Left hindlimb (tissue), 1 donor: Measurements from ENCODE around the gene CRTAP.
"Not testable (repeated sequence)": the region's sequence is repeated elsewhere in the genome, so short reads cannot be mapped to it uniquely, and the experiment has no call there.

Experiments used
- DNase-seq: peaks from one replicate; pipeline ENCODE4 v3.0.0-alpha.2; 2018

Gene CRTAP

DNA sequence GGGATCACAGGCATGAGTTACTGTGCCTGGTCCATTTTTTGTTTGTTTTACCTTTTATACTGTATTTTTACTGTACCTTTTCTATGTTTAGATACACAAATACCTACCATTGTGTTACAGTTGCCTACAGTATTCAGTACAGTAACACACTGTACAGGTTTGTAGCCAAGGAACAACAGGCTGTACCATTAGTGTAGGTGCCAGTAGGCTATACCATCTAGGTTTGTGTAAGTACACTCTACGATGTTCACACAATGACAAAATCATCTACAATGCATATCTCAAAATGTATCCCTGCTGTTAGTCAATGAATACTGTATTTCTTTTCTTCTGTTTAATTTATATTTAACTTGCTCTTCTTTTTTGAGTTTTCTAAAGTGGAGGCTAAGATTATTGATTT, 67.8 kb downstream of the CRTAP start:
- DNase-seq, result not testable (repeated sequence)

DNA sequence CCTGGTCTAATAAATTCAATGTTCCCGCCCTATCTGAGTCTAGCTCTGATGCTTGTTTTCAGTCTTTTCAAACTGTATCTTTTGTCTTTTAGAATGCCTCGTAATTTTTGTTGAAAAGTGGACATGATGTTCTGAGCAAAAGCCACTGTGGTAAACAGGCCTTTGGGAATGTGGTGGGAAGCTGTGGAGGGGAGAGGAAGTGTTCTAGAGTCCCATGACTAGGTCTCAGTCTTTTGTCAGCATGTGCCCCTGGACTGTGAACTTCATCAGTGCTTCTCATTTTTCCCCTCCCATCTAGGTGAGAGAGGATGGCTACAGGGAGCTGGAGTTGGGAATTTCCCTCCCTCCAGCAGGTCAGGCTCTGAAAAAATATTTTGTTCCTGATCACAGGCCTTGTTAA, 71.0 kb downstream of the CRTAP start:
- no peak for DNase-seq

DNA sequence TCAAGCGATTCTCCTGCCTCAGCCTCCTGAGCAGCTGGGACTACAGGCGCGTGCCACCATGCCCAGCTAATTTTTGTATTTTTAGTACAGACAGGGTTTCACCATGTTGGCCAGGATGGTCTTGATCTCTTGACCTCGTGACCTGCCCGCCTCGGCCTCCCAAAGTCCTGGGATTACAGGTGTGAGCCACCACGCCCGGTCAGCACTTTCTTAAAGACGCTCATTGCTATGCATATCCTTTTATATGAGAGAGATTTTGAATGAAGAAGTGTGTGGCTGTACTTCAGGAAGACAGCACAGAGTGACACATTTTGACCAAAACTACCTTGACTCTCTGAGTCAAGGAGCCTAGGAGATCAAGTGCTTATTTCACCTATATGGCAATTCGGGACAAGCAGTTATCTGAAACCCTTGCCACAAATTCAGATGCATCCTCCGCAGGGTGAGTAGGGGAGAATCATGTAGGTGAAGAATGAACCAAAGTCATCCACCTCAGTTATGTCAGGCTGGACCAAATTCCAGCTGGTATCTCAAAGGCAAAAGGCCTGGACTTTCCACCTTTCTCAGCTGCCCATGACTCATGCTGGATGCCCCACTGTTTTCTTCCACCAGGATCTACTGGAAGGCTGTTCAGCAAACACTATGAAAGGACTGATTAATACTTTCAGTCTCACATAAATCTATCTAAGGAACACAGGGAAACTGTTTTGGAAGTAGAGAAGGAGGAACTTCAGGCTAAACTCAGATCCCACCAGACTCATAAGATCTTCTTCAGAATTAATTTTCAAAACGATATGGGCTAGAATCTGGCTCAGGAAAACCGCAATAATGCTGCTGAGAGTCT, 72.9 kb downstream of the CRTAP start:
- DNase-seq, result no peak

DNA sequence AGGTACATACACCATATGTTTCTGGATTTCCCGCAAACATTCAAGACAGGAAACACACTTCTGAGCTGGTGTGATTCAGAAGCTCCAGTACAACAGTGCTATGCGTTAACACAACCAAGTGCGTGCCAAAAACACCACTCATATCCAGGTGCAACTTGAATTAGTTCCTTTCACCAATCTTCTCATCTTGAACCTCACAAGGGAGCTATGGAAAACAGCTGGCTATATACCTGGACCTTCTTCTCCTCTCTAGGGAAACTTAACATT, 73.5 kb downstream of the CRTAP start:
- no peak for DNase-seq

DNA sequence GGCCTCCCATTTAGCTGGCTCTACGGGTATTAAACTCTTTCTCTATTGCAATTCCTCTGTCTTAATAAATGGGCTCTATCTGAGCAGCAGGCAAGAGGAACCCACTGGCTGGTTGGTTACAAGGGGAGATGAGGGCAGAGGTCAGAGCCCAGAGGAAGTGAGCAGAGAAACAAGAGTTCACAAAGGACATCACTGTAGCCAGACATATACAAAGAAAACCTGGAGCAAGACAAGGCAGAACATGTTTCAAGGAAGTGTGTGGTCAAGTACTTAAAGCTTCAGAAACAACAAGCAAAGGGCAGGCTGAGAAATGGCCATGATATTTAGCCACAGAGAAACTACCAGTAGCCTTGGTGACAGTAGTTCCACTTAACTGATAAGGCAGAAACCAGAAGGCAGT, 80.5 kb downstream of the CRTAP start:
- DNase-seq, result no peak

DNA sequence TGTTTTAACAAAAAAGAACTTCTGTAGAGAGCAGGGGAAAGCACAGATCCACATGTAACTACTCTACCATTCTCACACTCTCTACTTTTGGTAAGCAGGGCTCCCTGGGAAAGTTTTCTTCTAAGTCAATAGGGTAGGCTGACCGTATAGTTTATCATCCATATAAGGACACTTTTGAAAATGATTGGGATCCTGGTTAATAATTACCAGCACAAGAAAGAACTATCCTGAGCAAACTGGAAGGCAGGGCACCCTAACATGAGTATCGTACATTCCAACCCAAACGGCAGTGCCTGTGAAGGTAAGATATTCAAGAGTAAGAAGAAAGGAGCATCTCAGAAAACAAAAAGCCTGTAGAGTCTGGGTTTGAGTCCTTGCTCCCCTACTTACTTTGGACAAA, 82.7 kb downstream of the CRTAP start:
- DNase-seq, result no peak
